ENCODE measurements around the gene MERTK.

DNA sequence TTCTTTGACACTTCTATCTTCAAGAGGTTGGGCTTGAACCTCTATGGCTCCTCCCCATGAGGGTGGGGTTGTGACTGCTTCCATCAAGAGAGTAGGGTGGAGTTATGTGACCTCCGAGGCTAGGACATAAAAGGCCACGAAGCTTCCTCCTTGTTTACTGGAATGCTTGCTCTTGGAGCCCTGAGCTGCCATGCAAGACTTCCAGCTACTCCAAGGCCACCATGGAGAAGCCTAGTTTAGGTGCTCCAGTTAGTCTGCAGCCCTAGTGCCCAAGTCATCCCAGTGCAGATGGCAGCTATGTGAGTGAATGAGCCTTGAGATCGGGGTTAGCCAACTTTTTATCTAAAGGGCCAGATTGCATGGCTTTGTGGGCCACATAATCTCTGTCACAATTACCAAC lies 2.4 kb upstream of the MERTK start:
- no peak for TF ChIP-seq EZH2 (IDR thresholded peaks at IDR 0.05; ENCODE audit: insufficient read depth, poor library complexity, severe bottlenecking)
- no peak for TF ChIP-seq EZH2phosphoT487 (IDR thresholded peaks at IDR 0.05; ENCODE audit: insufficient read depth, low read depth)

Measured in GM23248 (cell line).